Globus pallidus (tissue), 1 donor: ENCODE results near the gene AGBL4.

Experiments used
- DNase-seq: peaks from one replicate; pipeline ENCODE4 v3.0.0-alpha.2; 2015; ENCODE audit warnings: low spot score

AGBL4 gene

GRCh38 chr1:48887796-48888195 lies 1136.0 kb downstream of the AGBL4 start:
- no peak for DNase-seq

- no peak for DNase-seq
Observed at GRCh38 chr1:48882020-48882419, 1141.7 kb downstream of the AGBL4 start.

GRCh38 chr1:48878191-48878940 lies 1145.4 kb downstream of the AGBL4 start:
- no peak for DNase-seq

GRCh38 chr1:48876330-48876785 lies 1147.4 kb downstream of the AGBL4 start:
- DNase-seq: no peak

GRCh38 chr1:48875552-48876329 lies 1148.0 kb downstream of the AGBL4 start:
- DNase-seq: no peak

- DNase-seq: no peak
Observed at GRCh38 chr1:48873944-48874343, 1149.8 kb downstream of the AGBL4 start.

GRCh38 chr1:48870596-48870995 lies 1153.2 kb downstream of the AGBL4 start:
- DNase-seq: no peak

- peak; percentile 8 for DNase-seq
Observed at GRCh38 chr1:48869116-48869893, 1154.4 kb downstream of the AGBL4 start.

- no peak for DNase-seq
Observed at GRCh38 chr1:48864913-48865312, 1158.8 kb downstream of the AGBL4 start.

GRCh38 chr1:48859456-48859855 lies 1164.3 kb downstream of the AGBL4 start:
- no peak for DNase-seq

- DNase-seq: no peak
Observed at GRCh38 chr1:48858200-48858920, 1165.4 kb downstream of the AGBL4 start.

- DNase-seq: no peak
Observed at GRCh38 chr1:48853006-48853405, 1170.7 kb downstream of the AGBL4 start.

GRCh38 chr1:48851638-48852037 lies 1172.1 kb downstream of the AGBL4 start:
- no peak for DNase-seq

- DNase-seq: no peak
Observed at GRCh38 chr1:48848035-48848434, 1175.7 kb downstream of the AGBL4 start.

- DNase-seq: no peak
Observed at GRCh38 chr1:48846441-48846840, 1177.3 kb downstream of the AGBL4 start.

- DNase-seq: no peak
Observed at GRCh38 chr1:48844187-48844586, 1179.6 kb downstream of the AGBL4 start.

- DNase-seq: no peak
Observed at GRCh38 chr1:48841966-48842365, 1181.8 kb downstream of the AGBL4 start.

GRCh38 chr1:48841461-48841860 lies 1182.3 kb downstream of the AGBL4 start:
- DNase-seq: no peak

GRCh38 chr1:48831120-48831978 lies 1192.4 kb downstream of the AGBL4 start:
- no peak for DNase-seq

GRCh38 chr1:48830715-48831114 lies 1193.0 kb downstream of the AGBL4 start:
- DNase-seq: no peak

- DNase-seq: no peak
Observed at GRCh38 chr1:48829446-48829845, 1194.3 kb downstream of the AGBL4 start.
